OCI-LY3 (cell line): Measurements from ENCODE around the gene TBC1D5.

ENCODE experiments used
- H2AFZ ChIP-seq: fragments of 200-600, 300-600 bp; shearing (Covaris generic); 2 replicates; pipeline ENCODE4 v1.6.0; 2014; ENCODE audit warnings: antibody characterized with exemption, low read depth, low read length
- H3K27ac ChIP-seq: fragments of 200-600, 300-600 bp; sonication (generic); 2 replicates; pipeline ENCODE4 v1.5.1; 2014; ENCODE audit warnings: mild to moderate bottlenecking, low read length, moderate library complexity, mixed read lengths
- H3K27me3 ChIP-seq: fragments of 200-600, 300-600 bp; sonication (generic); 2 replicates; pipeline ENCODE4 v1.6.1; 2014; ENCODE audit warnings: low read depth, low read length, mixed read lengths
- H3K36me3 ChIP-seq: fragments of 200-600, 300-600 bp; sonication (generic); replicated peaks from 2 replicates; pipeline ENCODE3; 2014; ENCODE audit warnings: low read depth, low read length, mixed read lengths
- H3K4me1 ChIP-seq: fragments of 300-600, 200-600 bp; sonication (generic); 2 replicates; pipeline ENCODE4 v1.6.1; 2014; ENCODE audit warnings: low read length, mixed read lengths
- H3K4me2 ChIP-seq: fragments of 200-600, 300-600 bp; sonication (generic); 2 replicates; pipeline ENCODE4 v1.6.1; 2014; ENCODE audit warnings: low read length, mixed read lengths
- H3K4me3 ChIP-seq: fragments of 300-600, 200-600 bp; sonication (generic); 2 replicates; pipeline ENCODE4 v1.5.1; 2014; ENCODE audit warnings: antibody characterized with exemption, mild to moderate bottlenecking, low read length, moderate library complexity
- H3K79me2 ChIP-seq: fragments of 300-600, 200-600 bp; shearing (Covaris generic); 2 replicates; pipeline ENCODE4 v1.6.1; 2014; ENCODE audit warnings: mild to moderate bottlenecking, low read length, mixed read lengths
- H3K9ac ChIP-seq: fragments of 300-600, 200-600 bp; shearing (Covaris generic); 2 replicates; pipeline ENCODE4 v1.6.0; 2014; ENCODE audit warnings: mild to moderate bottlenecking, low read length, moderate library complexity
- H3K9me3 ChIP-seq: fragments of 200-600, 300-600 bp; shearing (Covaris generic); 2 replicates; pipeline ENCODE4 v1.6.1; 2014; ENCODE audit warnings: low read length, mixed read lengths; ENCODE audit not compliant: insufficient read depth
- H4K20me1 ChIP-seq: fragments of 200-600, 300-600 bp; sonication (generic); 2 replicates; pipeline ENCODE4 v1.6.1; 2016; ENCODE audit warnings: low read length, mixed read lengths; ENCODE audit not compliant: insufficient read depth
- CTCF ChIP-seq: fragments of 200-600, 300-600 bp; sonication (generic); IDR thresholded peaks from 2 replicates; pipeline ENCODE4 v1.5.1; 2014; ENCODE audit warnings: antibody characterized with exemption, low read length, low read depth
- EZH2phosphoT487 ChIP-seq: fragments of 200-600 bp; shearing (Covaris generic); IDR thresholded peaks from 2 replicates; pipeline ENCODE4 v1.6.1; 2018; ENCODE audit warnings: antibody characterized with exemption, mixed run types, low read depth

TBC1D5 gene

DNA sequence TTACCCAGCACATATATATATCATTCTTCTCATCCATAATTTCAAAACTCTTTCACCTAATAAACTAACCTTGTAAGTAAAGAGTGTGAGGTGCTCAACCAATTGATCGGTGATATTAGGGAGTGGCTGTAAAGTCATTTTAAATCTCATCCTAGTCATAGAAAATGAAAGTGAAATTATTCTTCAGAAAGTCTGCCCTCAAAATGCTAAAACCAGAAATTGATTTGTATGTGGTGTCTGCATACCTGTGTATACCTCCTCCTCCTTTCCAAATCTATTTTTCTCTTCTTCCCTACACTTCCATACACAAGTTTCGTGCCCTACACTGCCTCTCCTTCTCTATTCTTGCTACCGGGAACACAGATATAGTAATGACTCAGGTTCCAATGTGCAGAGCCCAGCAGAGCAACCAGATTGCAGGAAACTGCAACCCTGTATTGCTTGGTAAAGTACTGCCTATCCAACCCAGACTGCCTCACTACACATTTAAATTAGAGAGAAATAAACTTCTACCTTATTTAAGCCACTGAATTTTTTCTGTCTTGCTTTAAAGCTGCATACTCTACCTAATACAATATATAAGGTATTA, 7.4 kb upstream of the TBC1D5 start:
- Histone ChIP-seq H3K9ac (no peak overlapping the region), H3K79me2 (no peaks in the 10 kb centered on the region), H3K4me2 (peak overlapping the region; percentile 80), H3K36me3 (no peaks in the 10 kb centered on the region), H3K4me1 (peaks cover 46% of the 10 kb centered on the region), H4K20me1 (peaks cover 8% of the 10 kb centered on the region; the same call in 1 of the 2 replicates), H3K9me3 (no peaks in the 10 kb centered on the region), H3K27me3 (peaks cover 45% of the 10 kb centered on the region), H3K4me3 (peak overlapping the region; percentile 70), H3K27ac (no peak overlapping the region), H2AFZ (no peak overlapping the region)
- TF ChIP-seq EZH2phosphoT487 = no peak
- no peak for TF ChIP-seq CTCF

DNA sequence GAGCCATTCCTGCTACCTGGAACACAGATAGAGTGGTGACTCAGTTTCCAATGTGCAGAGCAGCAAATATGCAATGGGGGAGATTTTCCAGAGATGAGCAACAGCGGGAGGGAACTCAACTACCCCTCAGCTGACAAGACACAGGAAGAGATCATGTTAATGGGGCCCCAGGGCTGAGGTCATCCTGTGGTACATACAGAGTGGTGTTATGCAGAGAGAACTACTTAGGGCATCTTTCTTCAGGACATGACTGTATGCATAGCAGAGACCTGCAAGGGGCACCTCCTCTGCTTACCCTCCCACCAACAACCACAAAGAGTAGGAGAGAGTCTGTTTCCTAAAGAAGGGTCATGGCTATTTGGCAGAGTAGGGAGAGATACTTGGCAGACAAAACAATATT, 6.8 kb upstream of the TBC1D5 start:
- Histone ChIP-seq H3K27ac (no peak overlapping the region), H3K4me3 (peak overlapping the region; percentile 70)

GRCh38 chr3:17747890-17748247, 5.4 kb upstream of the TBC1D5 start:
- peaks cover 36% of the 10 kb centered on the region for H3K27me3 ChIP-seq
- H3K79me2 ChIP-seq = no peaks in the 10 kb centered on the region
- H3K27ac ChIP-seq = peak overlapping the region; percentile 35; the same call in 1 of the 2 replicates
- H3K9me3 ChIP-seq = no peaks in the 10 kb centered on the region
- H3K9ac ChIP-seq = no peak overlapping the region
- peak overlapping the region; percentile 54 for H3K4me3 ChIP-seq
- peaks cover 3% of the 10 kb centered on the region; the same call in 1 of the 2 replicates for H4K20me1 ChIP-seq
- TF ChIP-seq CTCF (no peak), EZH2phosphoT487 (no peak)
- peaks cover 47% of the 10 kb centered on the region for H3K4me1 ChIP-seq
- no peaks in the 10 kb centered on the region for H3K36me3 ChIP-seq
- H2AFZ ChIP-seq = no peak overlapping the region
- H3K4me2 ChIP-seq = peak overlapping the region; percentile 66

More for the DNA sequence above, 6.8 kb upstream of the TBC1D5 start:
- H3K9me3 ChIP-seq = no peaks in the 10 kb centered on the region
- peaks cover 45% of the 10 kb centered on the region for H3K27me3 ChIP-seq
- H4K20me1 ChIP-seq = peaks cover 8% of the 10 kb centered on the region; the same call in 1 of the 2 replicates
- peaks cover 46% of the 10 kb centered on the region for H3K4me1 ChIP-seq
- no peaks in the 10 kb centered on the region for H3K79me2 ChIP-seq
- H3K9ac ChIP-seq = no peak overlapping the region
- H3K4me2 ChIP-seq = peak overlapping the region; percentile 80
- TF ChIP-seq CTCF = no peak
- no peak for TF ChIP-seq EZH2phosphoT487
- H3K36me3 ChIP-seq = no peaks in the 10 kb centered on the region
- no peak overlapping the region for H2AFZ ChIP-seq

DNA sequence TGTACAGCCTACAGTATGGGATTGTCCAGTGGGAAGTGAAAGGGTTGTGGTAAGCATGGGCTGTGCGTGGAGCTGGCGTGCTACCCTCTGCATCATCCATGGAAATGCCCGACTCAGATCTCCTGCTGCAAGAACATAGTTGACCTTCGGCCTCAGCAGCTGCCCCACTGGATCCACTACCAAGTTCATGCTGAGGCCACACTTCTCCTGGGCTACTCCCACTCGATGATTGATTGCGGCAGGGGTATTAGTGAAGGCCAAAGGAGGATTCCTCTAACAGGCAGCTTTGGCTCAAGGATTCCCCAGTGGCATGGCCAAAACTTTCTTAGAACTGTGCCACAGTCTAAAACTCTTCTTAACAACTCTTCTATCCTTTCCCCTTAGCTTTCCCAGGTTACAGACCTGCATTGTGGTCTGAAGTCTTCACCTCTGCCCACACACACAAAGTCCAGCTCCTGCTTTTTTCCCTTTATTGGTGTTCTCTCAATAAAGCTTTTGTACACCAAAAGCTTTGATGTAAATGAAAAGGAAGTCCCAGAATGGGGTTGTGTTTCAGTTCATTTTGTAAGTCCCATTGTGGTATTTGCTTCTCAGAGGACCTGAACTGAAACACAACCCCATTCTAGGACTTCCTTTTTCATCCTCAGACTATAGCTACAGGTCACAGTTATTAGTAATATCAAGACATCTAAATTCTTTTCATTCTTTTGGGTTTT, 4.9 kb upstream of the TBC1D5 start:
- H3K27ac ChIP-seq = peak overlapping the region; percentile 35; the same call in 1 of the 2 replicates
- no peak overlapping the region for H3K9ac ChIP-seq
- peaks cover 31% of the 10 kb centered on the region for H3K27me3 ChIP-seq
- TF ChIP-seq CTCF = no peak
- peak; percentile 57; the same call in 1 of the 2 replicates for TF ChIP-seq EZH2phosphoT487
- H3K79me2 ChIP-seq = no peaks in the 10 kb centered on the region
- peak overlapping the region; percentile 66 for H3K4me2 ChIP-seq
- H2AFZ ChIP-seq = no peak overlapping the region
- no peaks in the 10 kb centered on the region for H3K36me3 ChIP-seq
- H3K4me3 ChIP-seq = peak overlapping the region; percentile 54
- H3K9me3 ChIP-seq = no peaks in the 10 kb centered on the region
- H4K20me1 ChIP-seq = peaks cover 3% of the 10 kb centered on the region; the same call in 1 of the 2 replicates
- H3K4me1 ChIP-seq = peaks cover 41% of the 10 kb centered on the region
